G401.6 (cell line): ENCODE measurements around the gene TCF7.
A peak's percentile ranks its signal among the peaks of the same experiment; 100 is the strongest.
"Not testable (repeated sequence)": the region's sequence is repeated elsewhere in the genome, so short reads cannot be mapped to it uniquely, and the experiment has no call there.

ENCODE experiments used
- FAIRE-seq: peaks from 2 replicates; lab custom pipeline; 2012; peaks lifted over from hg19 to GRCh38; lab: Jason Lieb, UNC

Gene TCF7

GRCh38 chr5:134145779-134146581, 31.5 kb downstream of the TCF7 start:
- FAIRE-seq, result peak; percentile 6

- no peak for FAIRE-seq
Measured at GRCh38 chr5:134146651-134147518, 32.4 kb downstream of the TCF7 start.

GRCh38 chr5:134148316-134148715, 33.8 kb downstream of the TCF7 start:
- no peak for FAIRE-seq

GRCh38 chr5:134148986-134149539, 34.6 kb downstream of the TCF7 start:
- FAIRE-seq, result no peak

GRCh38 chr5:134149571-134150303, 35.3 kb downstream of the TCF7 start:
- no peak for FAIRE-seq

GRCh38 chr5:134151723-134152122, 37.2 kb downstream of the TCF7 start:
- FAIRE-seq, result no peak

- FAIRE-seq, result not testable (repeated sequence)
Measured at GRCh38 chr5:134152173-134152832, 37.8 kb downstream of the TCF7 start.

GRCh38 chr5:134153241-134153640, 38.8 kb downstream of the TCF7 start:
- no peak for FAIRE-seq

- FAIRE-seq, result no peak
Measured at GRCh38 chr5:134153657-134154056, 39.2 kb downstream of the TCF7 start.

GRCh38 chr5:134161513-134162395, 47.3 kb downstream of the TCF7 start:
- no peak for FAIRE-seq

GRCh38 chr5:134162592-134162991, 48.1 kb downstream of the TCF7 start:
- FAIRE-seq, result no peak

- FAIRE-seq, result no peak
Measured at GRCh38 chr5:134171972-134172371, 57.5 kb downstream of the TCF7 start.

GRCh38 chr5:134174841-134175839, 60.7 kb downstream of the TCF7 start:
- FAIRE-seq, result no peak

GRCh38 chr5:134175921-134176510, 61.5 kb downstream of the TCF7 start:
- no peak for FAIRE-seq

GRCh38 chr5:134176511-134177368, 62.3 kb downstream of the TCF7 start, which contains the start of gene SKP1:
SKP1 (minus strand) TSS chr5:134176950; CDS start chr5:134174022, 2,928 bp downstream.
- no peak for FAIRE-seq

- FAIRE-seq, result no peak
Measured at GRCh38 chr5:134177369-134178095, 63.1 kb downstream of the TCF7 start.

GRCh38 chr5:134178096-134178419, 63.6 kb downstream of the TCF7 start:
- no peak for FAIRE-seq
